PC-3 (cell line): ENCODE data around the gene TSPAN33. TPM values are rescaled to one million over a fixed set of nuclear protein-coding genes. Genes with fewer than 3 reads are reported as not detected.

Experiments used
- ATAC-seq: fragments of 200-7000 bp; cut with Tn5 transposase; 2 replicates; pipeline ENCODE4 v1.9.1; 2020; ENCODE audit warnings: mild to moderate bottlenecking, moderate library complexity
- BruUV-seq: library from RNA; stranded (reverse); fragments of 400-500 nt; replicated peaks from 2 replicates; lab custom pipeline; 2021; lab: Mats Ljungman, UMichigan
- CTCF ChIA-PET: fragments of 300-600 bp; sonication (Branson Sonifier 250); formaldehyde crosslinking; loops from one replicate; lab custom pipeline; 2022; ENCODE audit warnings: antibody characterized with exemption; lab: Charles Lee
- POLR2A ChIA-PET: fragments of 300-600 bp; sonication (Branson Sonifier 250); formaldehyde crosslinking; loops from one replicate; lab custom pipeline; 2022; ENCODE audit warnings: antibody characterized with exemption; ENCODE audit not compliant: unreplicated experiment; lab: Charles Lee
- DNase-seq: peaks from one replicate; pipeline ENCODE4 v3.0.0-alpha.2; 2015
- H2AFZ ChIP-seq: fragments of 300-600 bp; sonication (generic); 2 replicates; pipeline ENCODE4 v1.6.0; 2016; ENCODE audit warnings: antibody characterized with exemption, low read length
- H3F3A ChIP-seq: fragments of 300-600 bp; sonication (generic); one replicate; pipeline ENCODE4 v1.6.0; 2017; ENCODE audit warnings: antibody characterized with exemption, low read length, control low read depth, mild to moderate bottlenecking; ENCODE audit not compliant: unreplicated experiment
- H3K27ac ChIP-seq: fragments of 300-600 bp; sonication (generic); 2 replicates; pipeline ENCODE4 v1.5.1; 2016; ENCODE audit warnings: mild to moderate bottlenecking, low read length
- H3K27me3 ChIP-seq: fragments of 300-600 bp; sonication (generic); 2 replicates; pipeline ENCODE4 v1.6.1; 2016; ENCODE audit warnings: low read length, mixed read lengths
- H3K36me3 ChIP-seq: fragments of 300-600 bp; sonication (generic); 2 replicates; pipeline ENCODE4 v1.6.1; 2016; ENCODE audit warnings: low read depth, mixed run types, low read length, mixed read lengths
- H3K4me1 ChIP-seq: fragments of 300-600 bp; sonication (generic); 2 replicates; pipeline ENCODE4 v1.5.1; 2016; ENCODE audit warnings: low read length; ENCODE audit not compliant: insufficient read depth
- H3K4me2 ChIP-seq: fragments of 300-600 bp; sonication (generic); 2 replicates; pipeline ENCODE4 v1.6.0; 2016; ENCODE audit warnings: low read length
- H3K4me3 ChIP-seq: fragments of 300-600 bp; sonication (generic); 2 replicates; pipeline ENCODE4 v1.5.1; 2016; ENCODE audit warnings: mild to moderate bottlenecking, low read length, mixed read lengths
- H3K79me2 ChIP-seq: fragments of 300-600 bp; sonication (generic); 2 replicates; pipeline ENCODE4 v1.6.1; 2017; ENCODE audit warnings: low read length, mixed read lengths
- H3K9ac ChIP-seq: fragments of 300-600 bp; sonication (generic); 2 replicates; pipeline ENCODE4 v1.6.0; 2016; ENCODE audit warnings: mild to moderate bottlenecking, low read length
- H3K9me2 ChIP-seq: fragments of 300-600 bp; sonication (generic); replicated peaks from 2 replicates; pipeline ENCODE4 v1.6.1; 2016; ENCODE audit warnings: mixed run types, low read length, mixed read lengths
- H3K9me3 ChIP-seq: fragments of 300-600 bp; sonication (generic); 2 replicates; pipeline ENCODE4 v1.6.1; 2016; ENCODE audit warnings: low read length, mixed read lengths
- H4K20me1 ChIP-seq: fragments of 300-600 bp; sonication (generic); 2 replicates; pipeline ENCODE4 v1.6.1; 2016; ENCODE audit warnings: low read length, mixed read lengths
- CTCF ChIP-seq: fragments of 300-600 bp; sonication (generic); conservative IDR thresholded peaks from 2 replicates; pipeline ENCODE4 v1.5.1; 2017; ENCODE audit warnings: antibody characterized with exemption, low read depth, mild to moderate bottlenecking, low read length
- EZH2 ChIP-seq: fragments of 300-600 bp; sonication (generic); IDR thresholded peaks from one replicate; pipeline ENCODE4 v1.6.1; 2017; ENCODE audit warnings: antibody characterized with exemption, mild to moderate bottlenecking, low read length; ENCODE audit not compliant: unreplicated experiment
- EZH2phosphoT487 ChIP-seq: fragments of 300-600 bp; sonication (generic); IDR thresholded peaks from 2 replicates; pipeline ENCODE4 v1.6.1; 2018; ENCODE audit warnings: mild to moderate bottlenecking, antibody characterized with exemption, low read length, borderline replicate concordance
- intact Hi-C: fragments of 100-400 bp; cut with micrococcal nuclease; formaldehyde crosslinking; loops from 2 replicates; pipeline ENCODE4 v1.9.0; 2023
- total RNA-seq: library from RNA; depleted of rRNA; stranded (reverse); fragments of >200 nt; gene quantifications from 2 replicates; pipeline ENCODE4 v1.2.3, GENCODE V29; 2014

Gene TSPAN33
- total RNA-seq, 1 experiment from 2014 or later = 23.7 TPM

GRCh38 chr7:129205126-129205818, 60.8 kb downstream of the TSPAN33 start:
- H3K4me1 ChIP-seq = no peaks in the 10 kb centered on the region
- ChIA-PET CTCF (no interaction called here), POLR2A (no interaction called here)
- H3K9me3 ChIP-seq = no peaks in the 10 kb centered on the region
- ATAC-seq (no peak), DNase-seq (no peak)
- no peaks in the 10 kb centered on the region for H3K27me3 ChIP-seq
- H2AFZ ChIP-seq = no peak overlapping the region
- H3K9me2 ChIP-seq = no peaks in the 10 kb centered on the region
- TF ChIP-seq CTCF (no peak), EZH2phosphoT487 (no peak), EZH2 (no peak)
- H3K4me2 ChIP-seq = no peak overlapping the region
- no peak overlapping the region for H3K27ac ChIP-seq
- H3F3A ChIP-seq = no peaks in the 10 kb centered on the region
- no peaks in the 10 kb centered on the region for H3K36me3 ChIP-seq
- intact Hi-C loops = no loop called here
- no TSS peak for BruUV-seq
- H4K20me1 ChIP-seq = no peaks in the 10 kb centered on the region
- no peaks in the 10 kb centered on the region for H3K79me2 ChIP-seq
- no peak overlapping the region for H3K4me3 ChIP-seq
- H3K9ac ChIP-seq = no peak overlapping the region

GRCh38 chr7:129205987-129206785, 61.7 kb downstream of the TSPAN33 start:
- Histone ChIP-seq H3K79me2 (no peaks in the 10 kb centered on the region), H3K4me2 (no peak overlapping the region), H3K9me3 (no peaks in the 10 kb centered on the region), H3K36me3 (no peaks in the 10 kb centered on the region), H2AFZ (no peak overlapping the region), H3K9ac (no peak overlapping the region), H3F3A (no peaks in the 10 kb centered on the region), H3K27me3 (no peaks in the 10 kb centered on the region), H3K27ac (no peak overlapping the region), H4K20me1 (no peaks in the 10 kb centered on the region), H3K9me2 (no peaks in the 10 kb centered on the region), H3K4me1 (no peaks in the 10 kb centered on the region), H3K4me3 (no peak overlapping the region)
- ATAC-seq (no peak), DNase-seq (no peak)
- TF ChIP-seq EZH2phosphoT487 = no peak
- TF ChIP-seq CTCF = no peak
- no peak for TF ChIP-seq EZH2
- CTCF ChIA-PET = no interaction called here
- BruUV-seq = no TSS peak
- intact Hi-C loops = no loop called here
- POLR2A ChIA-PET = no interaction called here

GRCh38 chr7:129208667-129209066, 64.2 kb downstream of the TSPAN33 start:
- CTCF ChIA-PET = no interaction called here
- Histone ChIP-seq H3F3A (no peaks in the 10 kb centered on the region), H3K4me2 (no peak overlapping the region), H3K36me3 (no peaks in the 10 kb centered on the region), H2AFZ (no peak overlapping the region), H3K9me2 (no peaks in the 10 kb centered on the region), H3K4me3 (no peak overlapping the region), H3K27me3 (no peaks in the 10 kb centered on the region), H3K79me2 (no peaks in the 10 kb centered on the region), H4K20me1 (no peaks in the 10 kb centered on the region), H3K9ac (no peak overlapping the region), H3K9me3 (no peaks in the 10 kb centered on the region), H3K4me1 (no peaks in the 10 kb centered on the region), H3K27ac (no peak overlapping the region)
- no peak for ATAC-seq
- DNase-seq = no peak
- TF ChIP-seq EZH2phosphoT487 = no peak
- TF ChIP-seq EZH2 = no peak
- TF ChIP-seq CTCF = no peak
- no TSS peak for BruUV-seq
- POLR2A ChIA-PET = no interaction called here
- intact Hi-C loops = no loop called here
